Aorta (tissue), 5 donors: ENCODE results near the gene MYO9A. TPM values are rescaled to one million over a fixed set of nuclear protein-coding genes. Genes with fewer than 3 reads are reported as not detected.
A peak's percentile ranks its signal among the peaks of the same experiment; 100 is the strongest.
"Not testable (repeated sequence)": the region's sequence is repeated elsewhere in the genome, so short reads cannot be mapped to it uniquely, and the experiment has no call there.

Source experiments
- ATAC-seq: fragments of 200-7000 bp; cut with Tn5 transposase; one replicate; pipeline ENCODE4 v1.9.1; 2022; ENCODE audit warnings: moderate library complexity; ENCODE audit not compliant: low FRiP score
- DNase-seq, 2 donors: peaks; one replicate each; pipeline ENCODE4 v3.0.0-alpha.2; 2020
- H3K27ac ChIP-seq, 2 donors: one replicate each; pipeline ENCODE4 v1.5.1; 2013; ENCODE audit warnings: low read length in 2 of 2, mild to moderate bottlenecking in 2 of 2, moderate library complexity in 2 of 2, control low read depth in 1 of 2, inconsistent platforms in 1 of 2, low read depth in 1 of 2
- H3K27me3 ChIP-seq, 2 donors: one replicate each; pipeline ENCODE4 v1.6.1; 2013; ENCODE audit warnings: control low read depth in 1 of 2, low read length in 1 of 2, mild to moderate bottlenecking in 1 of 2, moderate library complexity in 1 of 2; ENCODE audit not compliant: insufficient read depth in 2 of 2, control insufficient read depth in 1 of 2
- H3K36me3 ChIP-seq, 2 donors: one replicate each; pipeline ENCODE4 v1.6.1; 2013; ENCODE audit warnings: control low read depth in 1 of 2, low read length in 1 of 2, mild to moderate bottlenecking in 1 of 2; ENCODE audit not compliant: insufficient read depth in 2 of 2, control insufficient read depth in 1 of 2
- H3K4me1 ChIP-seq, 2 donors: one replicate each; pipeline ENCODE4 v1.6.1; 2013; ENCODE audit warnings: low read length in 2 of 2, control low read depth in 1 of 2, mild to moderate bottlenecking in 1 of 2, moderate library complexity in 1 of 2; ENCODE audit not compliant: insufficient read depth in 2 of 2, control insufficient read depth in 1 of 2
- H3K4me3 ChIP-seq, 2 donors: one replicate each; pipeline ENCODE4 v1.5.1; 2013; ENCODE audit warnings: low read length in 2 of 2, control low read depth in 1 of 2, mild to moderate bottlenecking in 1 of 2
- H3K9me3 ChIP-seq: one replicate; pipeline ENCODE4 v1.6.1; 2013; ENCODE audit warnings: mild to moderate bottlenecking, low read length; ENCODE audit not compliant: control insufficient read depth
- WGBS, 2 donors: extraction: QIAGEN DNeasy Blood & Tissue Kit; methylation state at CpG; one replicate each; pipeline ENCODE4 v1.1.7; 2013; 5-methylcytosine and 5-hydroxymethylcytosine counted together
- intact Hi-C, 2 donors: fragments of 100-400 bp; cut with DNase I; formaldehyde crosslinking; loops; one replicate each; pipeline versions ENCODE4 v1.14.2 to v1.15.0; 2022
- polyA plus RNA-seq, 2 donors: library from polyadenylated mRNA; stranded (reverse); fragments of 200-250 nt; gene quantifications; one replicate each; pipeline ENCODE4 v1.2.3, GENCODE V29; 2013
- total RNA-seq, 2 donors: library from RNA; stranded (reverse); fragmentation: NEBNext Ultra II Directional; extraction: Animal tissue kit (Norgen Biotek cat#: 25700); gene quantifications; one replicate each; pipeline ENCODE4 v1.2.1, GENCODE V29; 2021
- donor health status: healthy with polysubstance abuse.
- donor health status: Bipolar disorder and iron deficiency.
- donor health status: DM: no; HTN: no; CAD: no.
- donor health status: DM: no; HTN: no; CAD: no.
- donor health status: DM: yes; HTN: yes; CAD: no.

Gene MYO9A
- total and polyA plus RNA-seq, 4 donors, result 4.9 to 93.7 (median 44.1) TPM

- intact Hi-C loops, result no loop called here
- Histone ChIP-seq H3K27ac (no peak overlapping the region), H3K4me3 (no peak overlapping the region), H3K36me3 (no peaks in the 10 kb centered on the region), H3K27me3 (no peaks in the 10 kb centered on the region), H3K4me1 (peaks cover 1 to 7% of the 10 kb centered on the region in 2 donors), H3K9me3 (no peaks in the 10 kb centered on the region)
- DNase-seq, result no peak
- WGBS, 2 donors, result 51 to 76% methylated on average over 2 of the region's 2 CpGs
- ATAC-seq, result no peak
These were observed 5.8 kb downstream of the MYO9A start for GRCh38 chr15:72112116-72112515.

GRCh38 chr15:72110355-72110754 is 7.6 kb downstream of the MYO9A start:
- DNase-seq, result no peak
- Histone ChIP-seq H3K27ac (no peak overlapping the region), H3K36me3 (no peaks in the 10 kb centered on the region), H3K9me3 (no peaks in the 10 kb centered on the region), H3K27me3 (no peaks in the 10 kb centered on the region), H3K4me1 (peaks cover 1 to 6% of the 10 kb centered on the region in 2 donors), H3K4me3 (no peak overlapping the region)
- 94% methylated on average over 3 of the region's 3 CpGs for WGBS, 2 donors
- ATAC-seq, result no peak
- intact Hi-C loops, result no loop called here

GRCh38 chr15:72106068-72106467 is 11.9 kb downstream of the MYO9A start:
- ATAC-seq (no peak), DNase-seq (no peak)
- no peak overlapping the region for H3K4me3 ChIP-seq
- no peak overlapping the region for H3K27ac ChIP-seq
- H3K36me3 ChIP-seq, result no peaks in the 10 kb centered on the region
- WGBS, 2 donors, result 92 to 97% methylated on average over 2 of the region's 2 CpGs
- H3K9me3 ChIP-seq, result no peaks in the 10 kb centered on the region
- no peaks in the 10 kb centered on the region for H3K27me3 ChIP-seq
- no peaks in the 10 kb centered on the region for H3K4me1 ChIP-seq
- intact Hi-C loops, result no loop called here

GRCh38 chr15:72105111-72105510 is 12.8 kb downstream of the MYO9A start:
- ATAC-seq, result no peak
- no peak for DNase-seq
- intact Hi-C loops, result no loop called here
- H3K27me3 ChIP-seq, result no peaks in the 10 kb centered on the region
- H3K27ac ChIP-seq, result no peak overlapping the region
- 89 to 96% methylated on average over 3 of the region's 3 CpGs for WGBS, 2 donors
- H3K36me3 ChIP-seq, result no peaks in the 10 kb centered on the region
- H3K4me1 ChIP-seq, result no peaks in the 10 kb centered on the region
- no peaks in the 10 kb centered on the region for H3K9me3 ChIP-seq
- H3K4me3 ChIP-seq, result no peak overlapping the region

GRCh38 chr15:72100551-72100950 is 17.4 kb downstream of the MYO9A start:
- H3K27me3 ChIP-seq, H3K4me1 ChIP-seq, H3K36me3 ChIP-seq, H3K27ac ChIP-seq, intact Hi-C loops, ATAC-seq, H3K4me3 ChIP-seq, H3K9me3 ChIP-seq: not testable (repeated sequence)
- peak in 1 of 2 donors; percentile 53 for DNase-seq
- WGBS, 2 donors, result 96 to 98% methylated on average over 17 to 30 of the region's 33 CpGs

- Histone ChIP-seq H3K36me3 (no peaks in the 10 kb centered on the region), H3K9me3 (no peaks in the 10 kb centered on the region), H3K27me3 (no peaks in the 10 kb centered on the region), H3K27ac (no peak overlapping the region), H3K4me1 (no peaks in the 10 kb centered on the region), H3K4me3 (no peak overlapping the region)
- 96% methylated on average over 4 of the region's 4 CpGs for WGBS, 2 donors
- DNase-seq, result no peak
- no peak for ATAC-seq
- intact Hi-C loops, result no loop called here
These were observed 18.8 kb downstream of the MYO9A start for GRCh38 chr15:72099155-72099554.

- DNase-seq, result no peak
- Histone ChIP-seq H3K4me1 (no peaks in the 10 kb centered on the region), H3K4me3 (no peak overlapping the region), H3K27ac (no peak overlapping the region), H3K27me3 (no peaks in the 10 kb centered on the region), H3K36me3 (no peaks in the 10 kb centered on the region), H3K9me3 (no peaks in the 10 kb centered on the region)
- intact Hi-C loops, result no loop called here
- no peak for ATAC-seq
These were observed 19.9 kb downstream of the MYO9A start for GRCh38 chr15:72098040-72098439.

- Histone ChIP-seq H3K9me3 (no peaks in the 10 kb centered on the region), H3K36me3 (no peaks in the 10 kb centered on the region), H3K27ac (no peak overlapping the region), H3K4me1 (no peaks in the 10 kb centered on the region), H3K27me3 (no peaks in the 10 kb centered on the region), H3K4me3 (no peak overlapping the region)
- whole genome bisulfite sequencing, 2 donors, result 82 to 93% methylated on average over 1 of the region's 1 CpG
- ATAC-seq (no peak), DNase-seq (no peak)
- intact Hi-C loops, result no loop called here
These were observed 21.2 kb downstream of the MYO9A start for GRCh38 chr15:72096796-72097195.

- Histone ChIP-seq H3K27ac (no peak overlapping the region), H3K4me3 (no peak overlapping the region), H3K36me3 (no peaks in the 10 kb centered on the region), H3K4me1 (no peaks in the 10 kb centered on the region), H3K9me3 (no peaks in the 10 kb centered on the region), H3K27me3 (no peaks in the 10 kb centered on the region)
- intact Hi-C loops, result no loop called here
- DNase-seq (no peak), ATAC-seq (no peak)
These were observed 25.3 kb downstream of the MYO9A start for GRCh38 chr15:72092691-72093090.
